Effector CD8-positive, alpha-beta T cell (primary cell): Measurements from ENCODE around the gene DTWD2.
"Not testable (repeated sequence)": the region's sequence is repeated elsewhere in the genome, so short reads cannot be mapped to it uniquely, and the experiment has no call there.

Experiments used
- DNase-seq: peaks from one replicate; lab custom pipeline; 2025; lab: John Stamatoyannopoulos, UW

DTWD2 gene

DNA sequence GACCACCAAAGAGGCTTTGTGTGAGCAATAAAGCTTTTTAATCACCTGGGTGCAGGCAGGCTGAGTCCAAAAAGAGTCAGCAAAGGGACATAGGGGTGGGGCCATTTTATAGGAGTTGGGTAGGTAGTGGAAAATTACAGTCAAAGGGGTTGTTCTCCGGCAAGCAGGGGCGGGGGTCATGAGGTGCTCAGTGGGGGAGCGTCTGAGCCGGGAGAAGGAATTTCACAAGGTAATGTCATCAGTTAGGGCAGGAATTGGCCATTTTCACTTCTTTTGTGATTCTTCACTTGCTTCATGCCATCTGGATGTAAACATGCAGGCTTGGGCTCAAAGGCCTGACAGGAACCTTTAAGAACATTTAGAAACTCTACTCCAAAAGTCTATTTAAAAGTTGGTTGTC lies 36.0 kb downstream of the DTWD2 start:
- DNase-seq = not testable (repeated sequence)

DNA sequence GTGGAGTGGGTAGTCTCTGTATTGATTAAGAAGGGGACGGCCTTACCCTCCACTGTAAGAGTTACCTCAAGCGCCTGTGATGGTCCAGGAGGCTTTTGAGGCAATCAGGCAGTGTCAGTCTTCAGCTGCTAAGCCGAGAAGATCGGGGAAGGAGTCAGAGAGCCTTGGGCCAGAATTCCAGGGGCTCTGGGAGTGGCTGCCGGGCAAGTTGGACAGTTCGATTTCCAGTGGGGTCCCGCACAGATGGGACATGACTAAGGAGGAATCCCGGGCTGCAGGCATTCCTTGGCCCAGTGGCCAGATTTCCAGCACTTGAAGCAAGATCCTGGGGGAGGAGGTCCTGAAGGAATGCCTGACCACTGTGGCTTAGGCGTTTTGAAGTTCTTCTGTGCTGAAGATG lies 38.0 kb downstream of the DTWD2 start:
- DNase-seq = not testable (repeated sequence)

DNA sequence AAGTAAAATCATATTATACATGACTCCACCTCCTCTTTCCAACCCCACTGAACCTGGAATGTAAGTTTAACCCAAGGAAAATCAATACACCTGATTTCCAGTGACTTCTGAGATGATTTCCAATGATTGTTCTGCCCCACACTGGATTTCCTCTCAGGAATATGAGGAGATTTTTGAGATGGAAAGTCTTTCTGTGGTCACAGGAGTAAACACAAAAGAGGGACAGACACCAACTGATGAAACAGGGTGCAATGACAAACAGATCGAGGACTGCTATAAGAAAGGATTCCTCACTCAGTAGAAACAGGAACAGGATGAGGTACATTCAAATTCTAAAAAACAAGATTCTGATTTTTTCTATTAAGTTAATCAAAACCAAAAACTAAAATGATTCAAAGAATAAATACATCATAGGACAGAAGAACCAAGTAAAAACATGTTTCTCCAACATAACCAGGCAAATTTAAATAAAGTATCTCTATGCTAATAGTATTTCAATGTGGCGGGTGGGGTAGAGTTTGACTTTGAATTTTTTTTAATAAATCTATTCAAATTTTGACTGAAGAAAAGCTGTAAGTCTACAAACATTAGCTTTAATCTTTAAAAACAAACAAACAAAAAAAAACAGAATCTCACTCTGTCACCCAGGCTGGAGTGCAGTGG lies 42.1 kb downstream of the DTWD2 start:
- no peak for DNase-seq

DNA sequence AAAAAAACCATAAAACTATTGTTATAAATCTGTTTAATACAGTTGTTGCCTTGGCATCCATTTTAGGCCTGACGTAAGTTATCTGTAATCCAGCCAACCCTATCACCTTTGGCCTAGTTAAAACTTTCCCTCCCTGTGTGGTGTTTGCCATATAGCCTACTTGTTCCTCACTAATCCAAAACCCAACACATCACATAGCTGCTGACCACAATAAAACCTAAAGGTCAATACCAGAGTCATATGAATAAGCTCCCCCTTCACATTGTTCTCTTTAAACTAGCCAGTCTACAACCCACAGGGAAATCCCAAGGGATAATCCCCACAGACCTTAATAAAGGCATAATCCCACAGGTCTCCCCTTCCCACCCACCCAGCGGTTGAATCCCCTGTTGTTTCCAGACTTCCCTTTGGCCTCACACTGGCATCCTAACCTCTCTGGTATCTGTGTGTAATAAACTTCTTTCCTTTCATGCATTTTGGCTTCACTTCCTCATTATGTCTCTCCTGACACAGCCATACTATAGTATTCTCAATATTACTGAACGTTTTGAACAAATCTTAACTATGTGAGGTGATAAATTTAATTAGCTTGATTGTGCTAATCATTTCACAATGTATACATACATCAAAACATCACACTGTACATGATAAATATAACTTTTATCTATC lies 50.8 kb downstream of the DTWD2 start:
- DNase-seq = no peak

DNA sequence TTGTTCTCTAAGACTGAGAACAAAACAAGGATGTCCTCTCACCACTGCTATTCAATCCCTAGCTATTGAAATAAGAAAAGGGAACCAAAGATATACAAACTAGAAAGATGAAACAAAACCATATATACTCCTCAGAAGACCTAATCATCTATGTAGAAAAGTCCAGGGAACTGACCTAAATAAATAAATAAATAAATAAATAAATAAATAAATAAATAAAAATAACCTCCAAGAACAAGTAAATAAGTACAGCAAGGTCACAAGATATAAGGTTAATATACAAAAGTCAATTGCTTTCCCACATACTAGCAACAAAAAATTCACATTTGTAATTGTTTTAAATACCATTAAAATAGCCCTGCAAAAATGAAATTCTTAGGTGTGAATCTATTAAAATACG lies 54.6 kb downstream of the DTWD2 start:
- DNase-seq = no peak

DNA sequence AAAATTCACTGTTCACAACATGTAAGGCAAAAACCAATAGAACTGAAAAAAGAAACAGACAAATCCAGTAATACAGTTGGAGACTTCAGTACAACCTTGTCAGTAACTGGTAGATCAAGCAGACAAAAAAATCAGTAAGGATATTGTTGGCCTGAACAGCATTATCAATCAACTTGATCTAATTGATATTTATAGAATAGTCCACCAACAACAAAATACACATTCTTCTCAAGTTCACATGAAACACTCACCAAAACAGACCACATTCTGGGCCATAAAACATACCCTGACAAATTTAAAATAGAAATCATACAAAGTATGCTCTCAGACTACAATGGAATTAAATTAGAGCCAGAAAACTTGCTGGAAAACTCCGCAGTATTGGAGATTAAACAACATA lies 56.8 kb downstream of the DTWD2 start:
- DNase-seq = no peak

DNA sequence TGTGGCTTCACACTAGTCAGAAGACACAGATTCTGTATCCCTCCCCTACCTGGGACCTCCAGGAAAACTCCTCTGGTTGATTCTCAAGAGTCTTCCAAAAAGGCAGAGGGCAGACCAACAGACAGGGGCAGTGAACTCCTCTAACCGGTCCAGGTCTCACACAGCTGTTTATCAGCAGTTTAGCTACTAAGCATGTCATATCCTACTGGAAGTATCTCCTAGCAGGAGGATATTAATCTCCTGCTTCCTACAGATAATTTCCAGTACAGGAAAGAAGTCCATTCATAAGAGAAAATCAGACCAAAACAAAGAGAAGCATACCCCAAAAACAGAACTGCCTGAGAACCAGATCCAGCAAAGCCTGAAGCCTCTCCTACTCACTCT lies 64.3 kb downstream of the DTWD2 start:
- DNase-seq = no peak

DNA sequence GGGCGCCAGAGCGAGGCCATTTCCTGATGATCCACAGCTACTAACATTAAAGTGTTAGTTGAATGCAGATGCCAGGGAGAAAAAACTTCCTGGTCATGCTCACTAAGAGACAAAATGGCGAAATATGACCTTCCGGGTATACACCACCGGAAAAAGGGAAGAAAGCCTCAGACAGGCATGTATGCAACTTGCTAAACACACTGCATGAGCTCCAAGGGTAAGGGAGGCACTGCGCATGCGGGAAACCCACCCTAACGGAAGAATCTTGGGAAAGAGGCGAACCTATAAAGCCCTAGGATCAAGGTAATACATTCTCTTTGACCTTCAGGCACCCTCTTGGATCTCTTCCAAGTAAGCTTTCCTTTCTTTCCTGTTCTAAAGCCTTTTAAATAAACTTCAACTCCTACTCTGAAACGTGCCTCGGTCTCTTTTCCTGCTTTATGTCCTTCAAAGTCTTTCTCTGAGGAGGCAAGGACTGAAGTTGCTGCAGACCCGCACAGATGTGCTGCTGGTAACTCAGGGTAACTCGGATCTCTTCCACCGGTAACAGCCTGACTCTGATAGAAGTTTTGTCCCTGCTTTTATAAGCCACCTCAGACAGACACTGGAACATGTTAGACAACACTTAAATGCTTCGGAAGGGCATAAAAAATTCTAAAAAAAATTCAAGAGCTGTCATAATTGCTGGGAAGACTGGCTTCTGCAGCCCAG lies 64.9 kb downstream of the DTWD2 start:
- DNase-seq = no peak

DNA sequence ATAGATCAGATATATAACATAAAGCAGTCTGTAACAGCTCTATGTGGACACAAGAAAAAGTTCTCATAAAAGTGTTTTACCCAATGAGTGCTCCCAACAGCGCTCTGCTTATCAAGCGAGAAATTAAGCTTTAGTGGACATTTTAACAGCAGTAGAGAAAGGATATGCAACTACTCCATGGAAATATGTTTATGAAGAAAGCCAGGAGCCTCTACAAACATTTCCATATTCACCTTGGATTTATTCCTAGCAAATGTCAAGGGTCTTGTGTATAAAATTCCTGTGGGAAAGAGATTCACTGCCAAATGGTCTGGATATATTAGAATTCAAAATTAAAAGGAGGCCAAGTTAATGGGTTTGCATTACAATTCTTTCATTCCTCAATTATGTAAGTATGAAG lies 66.5 kb downstream of the DTWD2 start:
- no peak for DNase-seq

DNA sequence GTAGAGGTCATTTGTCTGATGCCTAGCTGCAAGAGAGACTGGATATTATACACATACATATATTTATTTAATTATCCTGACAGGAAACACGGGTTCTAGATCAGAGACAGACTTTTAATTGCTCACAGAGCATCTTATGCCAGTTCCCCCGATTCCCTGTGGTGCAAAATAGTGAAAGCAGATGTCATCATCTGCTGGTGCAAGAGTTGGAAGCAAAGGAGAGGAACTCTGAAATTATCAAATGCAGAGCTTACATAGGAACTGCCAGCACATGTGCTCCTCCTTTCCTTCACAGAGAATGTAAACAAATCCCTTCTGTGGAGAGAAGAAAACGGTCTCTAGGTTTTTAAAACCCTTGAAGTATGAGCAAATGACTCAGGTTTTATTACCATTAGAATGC lies 69.3 kb downstream of the DTWD2 start:
- no peak for DNase-seq

DNA sequence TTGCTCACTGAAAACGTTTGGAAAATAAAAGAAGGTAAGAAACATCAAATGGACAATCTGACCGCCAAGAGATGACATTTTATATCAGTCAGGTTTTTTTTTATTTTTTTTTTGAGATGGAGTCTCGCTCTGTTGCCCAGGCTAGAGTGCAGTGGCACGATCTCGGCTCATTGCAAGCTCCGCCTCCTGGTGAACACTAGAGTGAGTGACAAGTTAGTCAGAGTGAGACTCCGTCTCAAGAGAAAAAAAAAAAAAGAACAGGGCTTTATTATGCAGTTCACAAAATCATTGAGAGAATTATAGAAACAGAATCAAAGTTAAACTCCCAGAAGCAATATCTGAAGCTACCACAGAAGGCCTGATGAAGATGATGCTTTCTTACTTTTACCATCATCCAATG lies 70.1 kb downstream of the DTWD2 start:
- DNase-seq = no peak

DNA sequence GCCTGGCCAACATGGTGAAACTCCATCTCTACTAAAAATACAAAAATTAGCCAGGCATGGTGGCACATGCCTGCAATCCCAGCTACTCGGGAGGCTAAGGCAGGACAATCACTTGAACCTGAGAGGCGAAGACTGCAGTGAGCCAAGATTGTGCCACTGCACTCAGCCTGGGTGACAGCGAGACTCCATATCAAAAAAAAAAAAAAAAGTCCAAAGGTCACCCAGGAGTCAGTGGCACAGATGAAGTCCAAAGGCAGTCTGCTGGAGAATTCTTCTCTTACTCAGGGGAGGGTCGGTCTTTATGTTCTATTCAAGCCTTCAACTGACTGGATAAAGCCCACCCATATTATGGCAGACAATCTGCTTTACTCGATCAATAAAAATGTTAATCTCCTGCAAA lies 80.8 kb downstream of the DTWD2 start:
- DNase-seq = not testable (repeated sequence)

DNA sequence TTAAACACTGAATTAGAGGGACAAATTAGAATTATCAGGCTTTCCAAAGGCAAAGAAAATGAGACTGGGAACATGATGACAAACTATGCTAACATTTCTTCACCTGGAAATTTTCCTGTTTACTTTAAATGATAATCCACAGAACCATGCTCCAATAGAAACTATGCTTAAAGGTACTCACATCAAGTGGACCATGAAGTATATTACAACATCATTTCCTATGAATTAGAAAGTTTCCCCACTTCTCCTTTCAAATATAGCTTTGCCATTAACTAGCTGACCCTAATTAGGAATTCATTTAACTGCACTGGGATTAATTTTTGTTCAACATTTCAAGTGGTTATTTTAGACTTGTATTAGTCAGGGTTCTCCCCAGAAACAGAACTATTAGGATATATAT lies 81.4 kb downstream of the DTWD2 start:
- DNase-seq = no peak

DNA sequence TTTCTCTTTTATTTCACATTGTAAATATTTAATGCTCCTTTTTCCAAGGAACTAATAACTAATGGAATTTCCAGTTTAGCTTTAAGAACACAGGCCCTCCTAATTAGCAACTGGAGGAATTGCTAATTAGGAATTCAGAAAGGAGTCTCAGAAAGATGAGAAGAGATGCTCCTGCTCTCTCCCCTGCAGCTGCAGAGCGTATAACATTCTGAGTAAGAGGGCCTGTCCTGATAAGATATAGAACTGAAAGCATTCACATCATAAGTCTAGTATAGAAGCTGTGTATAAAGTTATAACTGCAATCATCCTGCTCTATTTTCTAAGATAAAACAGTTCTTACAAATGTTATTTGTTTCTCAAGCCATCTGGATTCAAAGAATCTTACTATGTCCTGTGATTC lies 83.2 kb downstream of the DTWD2 start:
- no peak for DNase-seq

DNA sequence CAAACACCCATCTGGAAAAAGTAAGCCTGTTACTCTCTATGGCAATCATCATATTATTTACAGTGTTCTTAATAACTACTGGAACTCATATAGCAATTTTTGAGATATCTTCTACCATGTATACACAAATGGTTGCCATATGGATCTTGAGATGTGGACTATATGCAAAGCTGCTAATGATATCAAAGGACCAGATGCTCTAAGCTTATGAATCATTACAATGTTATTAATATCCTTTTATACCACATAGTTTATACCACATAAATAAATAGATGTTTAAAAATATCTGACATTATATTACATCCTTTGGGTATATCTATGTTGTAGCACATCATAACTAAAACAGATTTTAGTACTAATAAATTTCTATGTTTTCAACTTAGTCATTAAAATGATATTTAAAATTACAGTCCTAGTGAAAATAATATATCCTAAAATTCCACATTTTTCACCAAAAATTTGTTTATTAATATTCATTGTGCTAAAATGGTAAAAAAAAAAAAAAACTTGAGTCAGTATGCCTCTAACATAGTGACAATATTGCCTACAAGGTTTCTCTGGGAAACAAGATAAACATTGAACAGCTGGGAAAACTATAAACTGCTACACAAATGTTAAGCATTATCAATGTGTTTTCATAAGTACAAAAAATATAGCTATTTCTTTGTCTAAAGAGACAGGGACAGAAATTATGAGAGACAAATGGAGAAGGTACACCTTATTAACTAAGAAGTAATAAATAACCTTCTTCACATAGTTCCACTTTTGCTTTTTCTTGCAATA lies 85.5 kb downstream of the DTWD2 start:
- no peak for DNase-seq

DNA sequence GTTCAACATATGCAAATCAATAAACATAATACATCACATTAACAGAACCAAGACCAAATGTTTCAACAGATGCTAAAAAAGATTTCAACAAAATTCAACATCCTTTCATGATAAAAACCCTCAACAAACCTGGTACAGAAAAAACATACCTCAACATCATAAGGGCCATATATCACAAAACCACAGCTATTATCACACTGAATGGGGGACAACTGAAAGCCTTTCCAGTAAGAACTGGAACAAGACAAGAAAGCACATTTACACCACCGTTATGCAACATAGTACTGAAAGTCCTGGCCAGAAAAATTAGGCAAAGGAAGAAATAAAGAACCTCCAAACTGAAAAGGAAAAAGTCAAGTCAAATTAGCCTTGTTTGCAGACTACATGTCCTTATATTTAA lies 93.6 kb downstream of the DTWD2 start:
- DNase-seq = no peak

DNA sequence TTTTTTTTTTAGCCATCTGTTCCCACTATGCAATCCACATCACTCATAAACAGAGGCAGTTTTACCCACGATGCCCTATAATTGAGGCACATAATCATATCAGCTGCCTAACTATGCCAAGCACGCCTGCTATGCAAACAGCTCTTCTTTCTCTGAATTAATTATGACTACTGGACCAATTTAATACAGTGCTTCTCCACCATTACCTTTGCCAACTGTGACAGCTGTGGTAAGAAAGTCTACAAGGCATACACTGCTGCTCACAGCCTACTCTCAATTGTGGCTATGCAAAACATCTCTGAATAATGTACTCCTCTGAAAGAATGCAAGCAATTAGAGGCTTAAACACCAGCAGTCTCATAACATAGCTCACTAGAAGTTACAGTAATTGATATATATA lies 97.1 kb downstream of the DTWD2 start:
- no peak for DNase-seq

DNA sequence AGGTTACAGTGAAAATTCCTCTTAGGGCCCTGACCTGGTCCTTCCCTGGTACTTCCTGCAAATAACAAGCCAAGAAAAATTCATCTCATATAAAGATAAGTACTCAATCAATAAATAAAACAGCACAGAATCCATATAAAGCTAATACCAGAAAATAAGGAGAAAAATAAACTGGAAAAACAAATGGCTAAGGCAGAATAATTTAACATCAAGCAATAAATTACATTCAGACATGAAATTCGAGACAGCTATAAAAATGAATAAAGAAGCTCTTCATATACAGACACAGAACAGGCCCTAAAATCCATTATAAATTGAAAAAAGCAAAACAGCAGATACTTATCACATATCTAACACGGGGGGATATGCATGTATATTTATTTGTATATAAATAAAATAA lies 99.2 kb downstream of the DTWD2 start:
- no peak for DNase-seq

DNA sequence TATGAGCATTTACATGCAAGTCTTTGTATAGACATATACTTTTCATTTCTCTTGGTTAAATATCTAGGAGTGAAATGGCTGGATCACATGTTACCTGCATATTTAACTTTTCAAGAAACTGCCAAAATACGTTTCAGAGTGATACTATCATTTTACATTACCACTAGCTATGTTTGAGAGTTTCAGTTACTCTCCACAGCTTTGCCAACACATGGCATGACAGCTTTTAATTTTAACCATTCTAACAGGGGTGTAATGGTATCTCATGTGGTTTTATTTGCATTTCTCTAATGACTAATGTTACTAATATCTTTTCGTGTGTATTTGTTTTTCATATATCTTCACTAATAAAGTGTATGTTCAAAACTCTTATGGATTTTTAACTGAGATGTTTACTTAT lies 99.8 kb downstream of the DTWD2 start:
- no peak for DNase-seq

DNA sequence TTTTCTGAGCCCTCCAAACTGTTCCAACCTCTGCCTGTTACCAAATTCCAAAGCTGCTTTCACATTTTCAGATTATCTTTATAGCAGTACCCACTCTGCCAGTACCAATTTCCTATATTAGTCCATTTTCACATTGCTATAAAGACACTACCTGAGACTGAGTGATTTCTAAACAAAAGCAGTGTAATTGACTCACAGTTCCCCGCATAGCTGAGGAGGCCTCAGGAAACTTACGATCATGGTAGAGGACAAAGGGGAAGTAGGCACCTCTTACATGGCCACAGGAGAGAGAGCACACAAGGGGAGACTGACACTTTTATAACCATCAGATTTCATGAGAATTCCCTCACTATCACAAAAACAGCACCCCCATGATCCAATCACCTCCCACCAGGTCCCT lies 105.0 kb downstream of the DTWD2 start:
- DNase-seq = no peak

DNA sequence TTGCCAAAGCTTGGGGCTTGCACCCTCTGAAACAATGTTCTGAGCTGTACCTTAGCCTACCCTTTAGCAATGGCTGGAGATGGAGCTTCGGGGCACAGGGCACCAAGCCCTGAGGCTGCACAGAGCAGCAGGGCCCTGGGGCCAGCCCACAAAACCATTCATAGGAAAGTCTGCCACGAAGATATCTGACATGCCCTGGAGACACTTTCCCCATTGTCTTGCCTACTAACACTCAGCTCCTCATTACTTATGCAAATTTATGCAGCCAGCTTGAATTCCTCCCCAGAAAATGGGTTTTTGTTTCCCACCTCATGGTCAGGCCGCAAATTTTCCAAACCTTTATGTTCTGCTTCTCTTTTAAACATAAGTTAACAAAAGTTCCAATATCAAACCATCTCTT lies 105.7 kb downstream of the DTWD2 start:
- no peak for DNase-seq

DNA sequence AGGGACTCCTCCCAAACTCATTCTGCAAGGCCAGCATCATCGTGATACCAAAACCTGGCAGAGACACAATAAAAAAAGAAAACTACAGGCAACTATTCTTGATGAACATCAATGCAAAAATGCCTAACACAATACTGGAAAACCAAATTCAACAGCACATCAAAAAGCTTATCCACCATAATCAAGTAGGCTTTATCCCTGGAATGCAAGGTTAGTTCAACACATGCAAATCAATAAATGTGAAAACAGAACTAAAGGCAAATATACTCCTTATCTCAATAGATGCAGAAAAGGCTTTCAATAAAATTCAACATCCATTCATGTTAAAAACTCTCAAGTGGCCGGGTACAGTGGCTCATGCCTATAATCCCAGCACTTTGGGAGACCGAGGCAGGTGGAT lies 111.5 kb downstream of the DTWD2 start:
- not testable (repeated sequence) for DNase-seq

DNA sequence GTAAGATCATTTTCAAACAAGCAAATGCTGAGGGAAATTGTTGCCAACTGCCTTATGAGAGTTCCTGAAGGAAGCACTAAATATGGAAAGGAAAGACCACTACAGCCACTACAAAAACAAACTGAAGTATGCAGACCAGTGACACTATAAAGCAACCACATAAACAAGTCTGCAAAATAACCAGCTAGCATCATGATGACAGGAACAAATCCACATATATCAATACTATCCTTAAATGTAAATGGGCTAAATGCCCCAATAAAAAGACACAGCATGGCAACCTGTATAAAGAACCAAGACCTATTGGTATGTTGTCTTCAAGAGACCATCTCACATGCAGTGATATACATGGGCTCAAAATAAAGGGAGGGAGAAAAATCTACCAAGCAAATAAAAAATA lies 113.2 kb downstream of the DTWD2 start:
- DNase-seq = no peak
